ENCODE results near the gene BACH2. TPM values are rescaled to one million over a fixed set of nuclear protein-coding genes. Genes with fewer than 3 reads are reported as not detected.
A peak's percentile ranks its signal among the peaks of the same experiment; 100 is the strongest.

The BACH2 gene
- total RNA-seq, 2 experiments from 2014 or later = 60.7 to 66.9 TPM

GRCh38 chr6:89980353-89980752 lies 316.3 kb downstream of the BACH2 start:
- Mint-ChIP-seq H3K4me1 (ENCODE audit: low read depth) (peaks cover 45% of the 10 kb centered on the region), H3K27ac (no peak overlapping the region), H3K4me3 (no peak overlapping the region), H3K36me3 (ENCODE audit: low read depth) (peaks cover 47% of the 10 kb centered on the region), H3K9me3 (no peaks in the 10 kb centered on the region), H3K27me3 (no peaks in the 10 kb centered on the region)
- no peak for DNase-seq
- CTCF ChIA-PET = no interaction called here
- TF ChIP-seq CTCF (IDR thresholded peaks at IDR 0.05) = no peak
- intact Hi-C loops (cut with micrococcal nuclease) = no loop called here
- no peak for ATAC-seq
- POLR2A ChIA-PET = interaction anchor here (1.0 to 1.4 kb wide), 2 partner anchors 18 to 19 kb away, joined by 3 to 4 read pairs; no protein-coding TSS in a partner anchor

- H3K4me1 Mint-ChIP-seq (ENCODE audit: low read depth) = peaks cover 44% of the 10 kb centered on the region
- no peaks in the 10 kb centered on the region for H3K27me3 Mint-ChIP-seq
- POLR2A ChIA-PET = interaction anchor here (1.0 to 1.4 kb wide), 2 partner anchors 18 to 20 kb away, joined by 3 to 4 read pairs; no protein-coding TSS in a partner anchor
- no peak overlapping the region for H3K27ac Mint-ChIP-seq
- ATAC-seq = peak; percentile 69
- H3K4me3 Mint-ChIP-seq = no peak overlapping the region
- peaks cover 47% of the 10 kb centered on the region for H3K36me3 Mint-ChIP-seq (ENCODE audit: low read depth)
- no peak for DNase-seq
- CTCF ChIA-PET = interaction anchor here (1.8 kb wide), 1 partner anchor 8 kb away, joined by 4 read pairs; no protein-coding TSS in a partner anchor
- H3K9me3 Mint-ChIP-seq = no peaks in the 10 kb centered on the region
- intact Hi-C loops (cut with micrococcal nuclease) = no loop called here
- no peak for TF ChIP-seq CTCF (IDR thresholded peaks at IDR 0.05)
These were observed 317.0 kb downstream of the BACH2 start for GRCh38 chr6:89979481-89980119.

GRCh38 chr6:89978749-89979145 lies 317.9 kb downstream of the BACH2 start:
- H3K4me3 Mint-ChIP-seq = no peak overlapping the region
- H3K4me1 Mint-ChIP-seq (ENCODE audit: low read depth) = peaks cover 47% of the 10 kb centered on the region
- POLR2A ChIA-PET = interaction anchor here (0.6 to 3.3 kb wide), 5 partner anchors 9 to 414 kb away, joined by 3 to 10 read pairs (median 3); no protein-coding TSS in a partner anchor
- no peak overlapping the region for H3K27ac Mint-ChIP-seq
- no peaks in the 10 kb centered on the region for H3K27me3 Mint-ChIP-seq
- peaks cover 46% of the 10 kb centered on the region for H3K36me3 Mint-ChIP-seq (ENCODE audit: low read depth)
- TF ChIP-seq CTCF (IDR thresholded peaks at IDR 0.05) = no peak
- no peak for DNase-seq
- ATAC-seq = no peak
- CTCF ChIA-PET = interaction anchor here (0.6 to 1.8 kb wide), 4 partner anchors 9 to 47 kb away, joined by 3 to 5 read pairs (median 4); no protein-coding TSS in a partner anchor
- intact Hi-C loops (cut with micrococcal nuclease) = no loop called here
- H3K9me3 Mint-ChIP-seq = no peaks in the 10 kb centered on the region

- Mint-ChIP-seq H3K9me3 (no peaks in the 10 kb centered on the region), H3K36me3 (ENCODE audit: low read depth) (peaks cover 49% of the 10 kb centered on the region), H3K4me3 (no peak overlapping the region), H3K27ac (no peak overlapping the region), H3K4me1 (ENCODE audit: low read depth) (peaks cover 51% of the 10 kb centered on the region), H3K27me3 (no peaks in the 10 kb centered on the region)
- no peak for TF ChIP-seq CTCF (IDR thresholded peaks at IDR 0.05)
- no peak for DNase-seq
- POLR2A ChIA-PET = interaction anchor here (0.5 to 3.3 kb wide), 9 partner anchors 10 to 415 kb away, joined by 3 to 10 read pairs (median 3); no protein-coding TSS in a partner anchor
- ATAC-seq = no peak
- intact Hi-C loops (cut with micrococcal nuclease) = no loop called here
- CTCF ChIA-PET = interaction anchor here (0.6 to 2.4 kb wide), 7 partner anchors 9 to 48 kb away, joined by 3 to 11 read pairs (median 4); no protein-coding TSS in a partner anchor
These were observed 318.6 kb downstream of the BACH2 start for GRCh38 chr6:89977808-89978748.
